Ovary (tissue), 9 donors: ENCODE data around the gene RGPD5. TPM values are rescaled to one million over a fixed set of nuclear protein-coding genes. Genes with fewer than 3 reads are reported as not detected.
"Not testable (repeated sequence)": the region's sequence is repeated elsewhere in the genome, so short reads cannot be mapped to it uniquely, and the experiment has no call there.

Source experiments
- DNase-seq, 5 donors: peaks; one replicate each; pipeline ENCODE4 v3.0.0-alpha.2; 2019 to 2020
- H3K27ac ChIP-seq, 2 donors: fragments of 200-600 bp; one replicate each; pipeline versions ENCODE4 v1.5.1 to v1.8.0; 2019 to 2022
- H3K27me3 ChIP-seq: fragments of 200-600 bp; one replicate; pipeline ENCODE4 v1.8.0; 2022
- H3K36me3 ChIP-seq: fragments of 200-600 bp; sonication (generic); one replicate; pipeline ENCODE4 v1.5.1; 2019
- H3K4me1 ChIP-seq: one replicate; pipeline ENCODE4 v1.8.1; 2013; ENCODE audit warnings: mild to moderate bottlenecking, moderate library complexity; ENCODE audit not compliant: insufficient read depth
- H3K4me3 ChIP-seq: fragments of 200-600 bp; sonication (generic); one replicate; pipeline ENCODE4 v1.5.1; 2017
- H3K9me3 ChIP-seq, 2 donors: fragments of 200-600 bp in 1 of 2; sonication (generic) in 1 of 2; one replicate each; pipeline versions ENCODE4 v1.5.1 to v1.8.1; 2013 to 2019; ENCODE audit warnings: mild to moderate bottlenecking in 1 of 2, moderate library complexity in 1 of 2
- WGBS, 3 donors: extraction: QIAGEN DNeasy Blood & Tissue Kit in 1 of 3; methylation state at CpG; one replicate each; pipeline versions ENCODE4 v1.1.5 to v1.1.7; 2013 to 2017; 5-methylcytosine and 5-hydroxymethylcytosine counted together
- intact Hi-C, 4 donors: fragments of 100-400 bp; cut with DNase I; formaldehyde crosslinking; loops; one replicate each; pipeline versions ENCODE4 v1.11.0 to v1.15.1; 2022 to 2023
- polyA plus RNA-seq, 2 donors: library from polyadenylated mRNA; stranded (reverse); fragments of 200-250 nt in 1 of 2; fragments of 350-450 nt in 1 of 2; fragmentation: Illumina TruSeq in 1 of 2; extraction: RNeasy Lipid Tissue Mini Kit (QIAGEN cat#74804) in 1 of 2; gene quantifications; one replicate each; pipeline ENCODE4 v1.2.3, GENCODE V29; 2013 to 2014
- total RNA-seq, 7 donors: library from RNA; depleted of rRNA in 2 of 7; stranded (reverse); fragments of >200 nt in 2 of 7; fragmentation: NEBNext Ultra II Directional in 3 of 7; extraction: Animal tissue kit (Norgen Biotek cat#: 25700) in 3 of 7; gene quantifications; one replicate each; pipeline versions ENCODE4 v1.1.0 to v1.2.4, GENCODE V29; 2016 to 2023
- donor health status: DM: no; HTN: no; CAD: no; lungs with moderate emphysema.
- donor health status: DM: no; HTN: no; CAD: no.
- donor health status: Bipolar disorder and iron deficiency.
- donor health status: DM: yes; HTN: yes; CAD: no.
- donor health status: DM: no; HTN: no; CAD: no.
- donor health status: DM: yes; HTN: yes; CAD: no.

The RGPD5 gene
- total and polyA plus RNA-seq, 9 donors, result 8.3 to 87.0 (median 40.0) TPM

GRCh38 chr2:109895090-109895869 is 101.2 kb downstream of the RGPD5 start:
- no CpG with 5 or more reads among the region's 3 CpGs for WGBS, 3 donors
- H3K27me3 ChIP-seq, H3K9me3 ChIP-seq, H3K4me1 ChIP-seq, intact Hi-C loops, H3K27ac ChIP-seq, DNase-seq, H3K4me3 ChIP-seq, H3K36me3 ChIP-seq: not testable (repeated sequence)

DNA sequence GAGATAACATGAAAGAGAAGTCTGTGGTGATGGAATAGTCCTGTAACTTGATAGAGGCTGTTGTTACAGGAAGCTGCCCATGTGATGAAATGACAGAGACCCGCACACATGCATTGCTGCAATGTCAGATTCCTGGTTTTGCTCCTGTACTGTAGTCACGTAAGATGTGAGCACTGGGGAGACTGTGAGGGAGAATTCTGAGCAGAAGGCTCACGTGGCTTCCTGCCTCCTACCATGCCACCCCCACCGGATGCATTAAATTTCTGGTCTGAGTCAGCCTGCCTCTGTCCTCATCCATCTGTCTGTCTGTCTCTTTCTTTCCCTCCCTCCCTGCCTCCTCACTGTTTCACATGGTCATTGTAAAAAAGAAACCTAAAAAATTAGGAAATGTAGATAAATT is 102.1 kb downstream of the RGPD5 start:
- H3K4me1 ChIP-seq, H3K9me3 ChIP-seq, H3K4me3 ChIP-seq, H3K27ac ChIP-seq, intact Hi-C loops, H3K36me3 ChIP-seq, DNase-seq, H3K27me3 ChIP-seq: not testable (repeated sequence)
- WGBS, 3 donors, result no CpG with 5 or more reads among the region's 4 CpGs

- H3K36me3 ChIP-seq, H3K4me3 ChIP-seq, intact Hi-C loops, DNase-seq, H3K27me3 ChIP-seq, H3K4me1 ChIP-seq, H3K9me3 ChIP-seq, H3K27ac ChIP-seq: not testable (repeated sequence)
- no CpG with 5 or more reads among the region's 8 CpGs for WGBS, 3 donors
These were observed 103.8 kb downstream of the RGPD5 start for GRCh38 chr2:109897769-109898461.

- H3K36me3 ChIP-seq, H3K27me3 ChIP-seq, H3K4me1 ChIP-seq, H3K27ac ChIP-seq, intact Hi-C loops, H3K9me3 ChIP-seq, DNase-seq, H3K4me3 ChIP-seq: not testable (repeated sequence)
- no CpG with 5 or more reads among the region's 28 CpGs for whole genome bisulfite sequencing, 3 donors
These were observed 104.6 kb downstream of the RGPD5 start, which contains the start of gene LIMS3 for GRCh38 chr2:109898462-109899336. Gene LIMS3, plus strand, starts transcription at chr2:109898688. Its CDS starts 41 bp downstream, at chr2:109898729.

- DNase-seq, H3K27me3 ChIP-seq, H3K9me3 ChIP-seq, H3K27ac ChIP-seq, H3K4me3 ChIP-seq, H3K4me1 ChIP-seq, intact Hi-C loops, H3K36me3 ChIP-seq: not testable (repeated sequence)
- no CpG with 5 or more reads among the region's 8 CpGs for WGBS, 3 donors
These were observed 111.7 kb downstream of the RGPD5 start for GRCh38 chr2:109905796-109906195.

Other genes starting within 250 kb of the RGPD5 start
- gene SEPTIN10, start 180.3 kb upstream of the RGPD5 start, total RNA-seq, result 10 to 100 TPM; 71.6 to 93.8 (median 78.0) TPM
- gene SEPTIN10, start 180.3 kb upstream of the RGPD5 start, polyA plus RNA-seq, result 10 to 100 TPM; 48.9 to 59.0 TPM
- gene SOWAHC, start 179.9 kb upstream of the RGPD5 start, total RNA-seq, result 10 to 100 TPM; 13.9 to 36.1 (median 17.0) TPM
- 1 to 10 TPM; 9.5 to 9.9 TPM for gene SOWAHC, start 179.9 kb upstream of the RGPD5 start, polyA plus RNA-seq
- 10 to 100 TPM in 1 of 7 donors, 1 to 10 TPM in 6; 1.1 to 47.1 (median 6.8) TPM for gene LIMS3, start 104.4 kb downstream of the RGPD5 start, total RNA-seq
- gene LIMS3, start 104.4 kb downstream of the RGPD5 start, polyA plus RNA-seq, result 1 to 10 TPM; 1.5 to 3.8 TPM